Right lobe of liver (tissue), 6 donors: ENCODE measurements around the gene PTGDR. TPM values are rescaled to one million over a fixed set of nuclear protein-coding genes. Genes with fewer than 3 reads are reported as not detected.

Experiments
- ATAC-seq, 4 donors: fragments of 200-7000 bp; cut with Tn5 transposase; one replicate each; pipeline ENCODE4 v1.9.1; 2020; ENCODE audit warnings: mild to moderate bottlenecking in 4 of 4, moderate library complexity in 4 of 4
- DNase-seq, 3 donors: peaks; one replicate each; pipeline ENCODE4 v3.0.0-alpha.2; 2020
- H3K27ac ChIP-seq, 3 donors: fragments of 200-600 bp; one replicate each; pipeline ENCODE4 v1.8.0; 2022
- H3K27me3 ChIP-seq, 2 donors: fragments of 200-600 bp; one replicate each; pipeline ENCODE4 v1.8.0; 2022
- H3K36me3 ChIP-seq, 4 donors: fragments of 200-600 bp; sonication (generic) in 1 of 4; one replicate each; pipeline versions ENCODE4 v1.5.1 to v1.8.0; 2017 to 2022; ENCODE audit warnings: control low read depth in 1 of 4
- H3K4me1 ChIP-seq, 4 donors: fragments of 200-600 bp; sonication (generic) in 1 of 4; one replicate each; pipeline versions ENCODE4 v1.5.1 to v1.8.0; 2017 to 2022; ENCODE audit warnings: control low read depth in 1 of 4
- H3K4me3 ChIP-seq, 3 donors: fragments of 200-600 bp; one replicate each; pipeline ENCODE4 v1.8.0; 2022
- H3K9me3 ChIP-seq, 4 donors: fragments of 200-600 bp; sonication (generic) in 1 of 4; one replicate each; pipeline versions ENCODE4 v1.5.1 to v1.8.0; 2017 to 2022; ENCODE audit warnings: control low read depth in 1 of 4
- POLR2A ChIP-seq: fragments of 450-650 bp; IDR thresholded peaks from one replicate; pipeline ENCODE4 v1.6.1; 2017; ENCODE audit warnings: antibody characterized with exemption, mild to moderate bottlenecking
- WGBS: methylation state at CpG from one replicate; pipeline ENCODE4 v1.1.6; 2018; ENCODE audit warnings: low coverage, low lambda C conversion rate; ENCODE audit not compliant: insufficient coverage; ENCODE audit errors: missing lambda C conversion rate; 5-methylcytosine and 5-hydroxymethylcytosine counted together
- intact Hi-C, 2 donors: fragments of 100-400 bp; cut with DNase I; formaldehyde crosslinking; loops; one replicate each; pipeline versions ENCODE4 v1.11.2 to v1.14.1; 2022
- total RNA-seq, 6 experiments: library from RNA; depleted of rRNA in 2 of 6; stranded (reverse); fragments of >200 nt in 2 of 6; fragmentation: NEBNext Ultra II Directional in 3 of 6; extraction: Animal tissue kit (Norgen Biotek cat#: 25700) in 3 of 6; gene quantifications; one replicate each; pipeline versions ENCODE4 v1.1.0 to v1.2.4, GENCODE V29; 2016 to 2023
- TF ChIP-seq, protein P1 (sequence below), 4 donors: fragments of 200-600 bp in 3 of 4; fragments of 450-650 bp in 1 of 4; IDR thresholded peaks; one replicate each; pipeline versions ENCODE4 v1.5.1 to v1.8.0; 2016 to 2022; ENCODE audit warnings: antibody characterized with exemption in 4 of 4, mild to moderate bottlenecking in 2 of 4
- donor health status: DM: no; HTN: yes; CAD: no.
- donor health status: DM: no; HTN: no; CAD: no.
- donor health status: DM: no; HTN: no; CAD: no.
- donor health status: DM: no; HTN: yes; CAD: no.
- donor health status: DM: no; HTN: yes; CAD: no.

PTGDR gene
- total RNA-seq, 6 experiments from 2014 or later, result 0.15 to 0.50 (median 0.20) TPM; not detected in 1

DNA sequence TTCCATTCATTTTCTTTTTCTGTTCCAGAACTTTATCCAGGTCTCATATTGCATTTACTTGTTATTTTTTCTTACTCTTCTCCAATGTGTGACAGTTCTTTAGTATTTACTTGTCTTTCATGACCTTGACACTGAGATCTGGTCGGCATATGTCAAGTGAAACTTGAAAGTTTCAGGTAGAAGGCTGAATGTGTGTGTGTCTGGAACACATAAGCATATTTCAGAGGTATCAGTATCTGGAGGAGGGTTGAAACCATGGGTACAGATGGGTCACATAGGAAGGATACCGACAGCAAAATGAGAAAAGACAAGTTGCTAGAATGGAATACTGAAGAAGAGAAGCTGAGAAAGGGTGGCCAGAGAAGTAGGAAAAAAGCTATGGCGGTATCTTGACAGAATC lies 22.5 kb upstream of the PTGDR start:
- H3K27me3 ChIP-seq, result no peaks in the 10 kb centered on the region
- no peaks in the 10 kb centered on the region for H3K36me3 ChIP-seq
- H3K27ac ChIP-seq, result no peak overlapping the region
- TF ChIP-seq, protein P1, sequence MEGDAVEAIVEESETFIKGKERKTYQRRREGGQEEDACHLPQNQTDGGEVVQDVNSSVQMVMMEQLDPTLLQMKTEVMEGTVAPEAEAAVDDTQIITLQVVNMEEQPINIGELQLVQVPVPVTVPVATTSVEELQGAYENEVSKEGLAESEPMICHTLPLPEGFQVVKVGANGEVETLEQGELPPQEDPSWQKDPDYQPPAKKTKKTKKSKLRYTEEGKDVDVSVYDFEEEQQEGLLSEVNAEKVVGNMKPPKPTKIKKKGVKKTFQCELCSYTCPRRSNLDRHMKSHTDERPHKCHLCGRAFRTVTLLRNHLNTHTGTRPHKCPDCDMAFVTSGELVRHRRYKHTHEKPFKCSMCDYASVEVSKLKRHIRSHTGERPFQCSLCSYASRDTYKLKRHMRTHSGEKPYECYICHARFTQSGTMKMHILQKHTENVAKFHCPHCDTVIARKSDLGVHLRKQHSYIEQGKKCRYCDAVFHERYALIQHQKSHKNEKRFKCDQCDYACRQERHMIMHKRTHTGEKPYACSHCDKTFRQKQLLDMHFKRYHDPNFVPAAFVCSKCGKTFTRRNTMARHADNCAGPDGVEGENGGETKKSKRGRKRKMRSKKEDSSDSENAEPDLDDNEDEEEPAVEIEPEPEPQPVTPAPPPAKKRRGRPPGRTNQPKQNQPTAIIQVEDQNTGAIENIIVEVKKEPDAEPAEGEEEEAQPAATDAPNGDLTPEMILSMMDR (IDR thresholded peaks at IDR 0.05), result no peak
- TF ChIP-seq POLR2A, result no peak
- H3K4me1 ChIP-seq, result no peaks in the 10 kb centered on the region
- H3K9me3 ChIP-seq, result no peaks in the 10 kb centered on the region
- intact Hi-C loops, result no loop called here
- ATAC-seq, result no peak
- no peak overlapping the region for H3K4me3 ChIP-seq
- WGBS, result 70% methylated on average over 3 of the region's 3 CpGs
- no peak for DNase-seq

DNA sequence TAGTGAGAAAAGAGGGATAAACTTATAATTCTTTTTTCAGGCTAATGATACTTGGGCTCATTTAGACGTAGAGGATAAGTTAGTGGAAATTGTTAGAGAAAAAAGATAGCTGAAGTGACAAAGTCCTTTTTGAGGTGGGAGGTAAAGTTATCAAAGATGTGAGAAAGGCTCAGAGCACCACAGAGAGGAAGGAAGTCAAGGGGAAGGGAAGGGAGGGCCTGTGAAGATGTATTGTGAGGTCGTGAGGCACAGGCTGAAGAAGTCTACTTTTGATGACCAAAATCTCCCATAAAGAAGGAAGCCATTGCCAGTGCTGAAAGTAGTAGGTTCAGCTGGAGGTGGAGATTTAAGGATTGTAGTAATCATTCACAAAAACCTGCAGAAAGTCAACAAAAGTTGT lies 19.4 kb upstream of the PTGDR start:
- DNase-seq, result no peak
- H3K36me3 ChIP-seq, result no peaks in the 10 kb centered on the region
- intact Hi-C loops, result no loop called here
- peak in 1 of 4 donors; percentile 35 for ATAC-seq
- H3K4me3 ChIP-seq, result no peak overlapping the region
- no peak overlapping the region for H3K27ac ChIP-seq
- H3K27me3 ChIP-seq, result no peaks in the 10 kb centered on the region
- H3K9me3 ChIP-seq, result no peaks in the 10 kb centered on the region
- H3K4me1 ChIP-seq, result no peaks in the 10 kb centered on the region
- WGBS, result 35% methylated on average over 2 of the region's 2 CpGs
- no peak for TF ChIP-seq POLR2A
- TF ChIP-seq, protein P1 (IDR thresholded peaks at IDR 0.05), result no peak

DNA sequence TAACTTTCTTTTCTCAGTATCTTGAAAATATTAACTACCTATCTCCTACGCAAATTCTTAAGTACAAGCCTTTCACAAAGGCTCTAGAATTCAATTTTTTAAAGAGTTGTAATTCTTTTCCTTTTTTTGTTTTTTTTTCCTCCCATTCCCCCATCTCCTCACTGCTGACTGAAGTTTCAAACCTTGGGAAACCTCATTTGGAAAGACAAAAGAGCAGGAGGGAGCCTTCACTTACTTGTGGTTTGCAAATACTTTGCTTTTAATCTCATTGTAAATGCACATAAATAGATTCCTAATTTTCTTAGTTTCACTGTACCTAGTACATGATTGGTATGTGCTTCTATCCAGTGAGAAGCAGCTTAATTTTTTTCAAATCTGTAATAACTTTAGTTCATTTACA lies 15.8 kb upstream of the PTGDR start:
- TF ChIP-seq POLR2A, result no peak
- TF ChIP-seq, protein P1 (IDR thresholded peaks at IDR 0.05), result no peak
- H3K4me3 ChIP-seq, result no peak overlapping the region
- intact Hi-C loops, result no loop called here
- DNase-seq, result no peak
- ATAC-seq, result no peak
- H3K27me3 ChIP-seq, result no peaks in the 10 kb centered on the region
- no peaks in the 10 kb centered on the region for H3K9me3 ChIP-seq
- no peak overlapping the region for H3K27ac ChIP-seq
- no peaks in the 10 kb centered on the region for H3K36me3 ChIP-seq
- 45% methylated on average over 1 of the region's 1 CpG for WGBS
- no peaks in the 10 kb centered on the region for H3K4me1 ChIP-seq

DNA sequence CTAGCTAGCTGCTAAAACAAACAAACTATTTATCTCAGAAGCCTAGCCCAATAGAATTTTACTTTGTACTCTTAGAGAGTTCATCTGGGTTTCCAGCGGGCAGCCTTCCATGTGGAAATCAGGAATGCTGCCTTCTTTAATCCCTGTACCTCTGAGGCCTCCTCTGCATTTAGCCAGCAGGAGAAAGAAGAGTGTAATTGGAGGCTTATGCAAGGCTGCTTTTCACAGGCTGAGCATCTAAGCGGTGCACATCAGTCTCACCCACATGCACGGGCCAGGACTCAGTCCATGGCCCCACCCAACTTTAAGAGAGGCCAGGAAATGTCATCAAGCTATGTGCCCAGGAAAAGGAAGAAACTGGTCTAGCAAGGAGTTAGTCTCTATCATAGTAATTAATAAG lies 14.0 kb upstream of the PTGDR start:
- Histone ChIP-seq H3K36me3 (no peaks in the 10 kb centered on the region), H3K27me3 (no peaks in the 10 kb centered on the region), H3K27ac (no peak overlapping the region), H3K4me1 (no peaks in the 10 kb centered on the region), H3K4me3 (no peak overlapping the region), H3K9me3 (no peaks in the 10 kb centered on the region)
- no peak for DNase-seq
- 26% methylated on average over 3 of the region's 3 CpGs for WGBS
- intact Hi-C loops, result no loop called here
- no peak for TF ChIP-seq POLR2A
- TF ChIP-seq, protein P1 (IDR thresholded peaks at IDR 0.05), result no peak
- no peak for ATAC-seq

DNA sequence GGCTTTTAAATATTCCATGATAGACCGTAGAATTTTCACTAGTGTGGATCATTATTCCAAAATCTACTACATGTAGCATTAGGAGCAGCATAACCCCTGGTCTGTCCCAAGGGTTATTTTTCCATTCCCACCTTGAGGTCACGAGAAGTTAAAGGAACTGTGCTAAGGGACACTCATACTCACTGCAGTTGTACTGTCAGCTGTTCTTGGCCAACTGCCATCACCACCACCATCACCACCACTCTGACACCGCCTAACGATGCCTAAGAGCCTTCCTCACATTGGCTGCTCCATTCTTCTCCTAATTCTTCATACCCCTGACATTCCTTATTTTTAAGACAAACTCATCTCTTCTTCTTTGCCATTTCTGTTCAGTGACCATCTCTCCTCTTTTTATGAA lies 13.4 kb upstream of the PTGDR start:
- Histone ChIP-seq H3K4me3 (no peak overlapping the region), H3K27ac (no peak overlapping the region), H3K36me3 (no peaks in the 10 kb centered on the region), H3K4me1 (no peaks in the 10 kb centered on the region), H3K9me3 (no peaks in the 10 kb centered on the region), H3K27me3 (no peaks in the 10 kb centered on the region)
- 78% methylated on average over 4 of the region's 4 CpGs for WGBS
- no peak for DNase-seq
- no peak for ATAC-seq
- TF ChIP-seq POLR2A, result no peak
- TF ChIP-seq, protein P1 (IDR thresholded peaks at IDR 0.05), result no peak
- intact Hi-C loops, result no loop called here
